Activated T-cell treated with anti-CD3 and anti-CD28 coated beads, Interleukin-2, amount 50 U/mL, for 4 hours (primary cell): ENCODE data around the gene CACNA1C. TPM values are rescaled to one million over a fixed set of nuclear protein-coding genes. Genes with fewer than 3 reads are reported as not detected.

ENCODE experiments used
- ATAC-seq, 2 donors: fragments of 200-7000 bp; cut with Tn5 transposase; one replicate each; pipeline ENCODE4 v1.10.0; 2021
- DNase-seq: peaks from one replicate; pipeline ENCODE4 v3.0.0-alpha.2; 2020
- H3K27me3 Mint-ChIP-seq: one replicate; pipeline ENCODE4 v1.8.0; 2021; ENCODE audit warnings: low read depth, mixed read lengths
- H3K36me3 Mint-ChIP-seq: one replicate; pipeline ENCODE4 v1.8.0; 2022; ENCODE audit warnings: mixed read lengths; ENCODE audit not compliant: insufficient read depth
- H3K4me1 Mint-ChIP-seq: one replicate; pipeline ENCODE4 v1.8.0; 2021; ENCODE audit warnings: low read depth, mixed read lengths
- H3K4me3 Mint-ChIP-seq: one replicate; pipeline ENCODE4 v1.8.0; 2021; ENCODE audit warnings: mild to moderate bottlenecking, moderate library complexity, mixed read lengths
- H3K9me3 Mint-ChIP-seq: one replicate; pipeline ENCODE4 v1.8.0; 2021; ENCODE audit warnings: mixed read lengths
- total RNA-seq, 3 donors: library from RNA; stranded (reverse); gene quantifications; one replicate each; pipeline ENCODE4 v1.2.1, GENCODE V29; 2021

The CACNA1C gene
- total RNA-seq, 3 donors from 2014 or later = 0.03 to 0.08 (median 0.03) TPM

DNA sequence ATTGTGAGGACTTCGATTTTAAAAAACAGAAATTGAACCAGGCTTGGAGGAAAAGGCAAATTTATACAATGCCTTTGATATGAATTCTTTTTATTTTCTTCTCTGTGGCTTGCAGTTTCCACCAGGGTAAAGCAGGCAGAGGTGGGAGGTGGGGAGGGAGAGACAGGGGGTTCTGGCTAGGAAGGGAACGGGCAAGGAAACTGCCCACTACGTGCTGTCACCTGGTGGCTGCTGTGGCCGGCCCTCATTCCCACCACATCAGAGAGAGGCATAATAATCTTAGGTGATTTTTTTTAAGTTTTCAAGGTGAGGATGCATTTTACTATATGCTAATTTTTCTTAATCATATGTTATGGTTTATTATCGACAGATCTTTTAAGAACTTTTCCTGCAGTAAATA, 145.8 kb downstream of the CACNA1C start:
- no peaks in the 10 kb centered on the region for H3K9me3 Mint-ChIP-seq
- no peak overlapping the region for H3K4me3 Mint-ChIP-seq
- H3K27me3 Mint-ChIP-seq = peaks cover 5% of the 10 kb centered on the region
- H3K36me3 Mint-ChIP-seq = no peaks in the 10 kb centered on the region
- DNase-seq (no peak), ATAC-seq (no peak)
- no peaks in the 10 kb centered on the region for H3K4me1 Mint-ChIP-seq

DNA sequence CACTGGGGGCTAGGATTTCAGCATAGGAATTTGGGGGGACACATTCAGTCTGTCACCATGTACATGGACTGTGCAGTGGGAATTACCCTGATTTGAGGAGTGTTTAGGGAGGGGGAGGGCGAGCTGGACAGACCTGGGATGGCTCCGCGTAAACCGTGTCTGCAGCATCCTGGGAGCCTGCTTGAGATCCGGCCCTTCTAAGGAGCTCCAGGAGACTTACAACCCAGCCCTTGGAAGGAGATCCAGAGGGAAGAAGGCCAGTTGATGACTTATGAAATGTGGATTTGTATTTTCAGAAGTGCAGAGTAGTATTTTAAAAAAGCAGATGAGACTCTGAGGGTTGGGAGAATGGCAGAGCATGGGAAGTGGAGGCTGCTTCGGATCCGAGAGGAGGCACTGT, 153.2 kb downstream of the CACNA1C start:
- Mint-ChIP-seq H3K36me3 (no peaks in the 10 kb centered on the region), H3K4me1 (no peaks in the 10 kb centered on the region), H3K9me3 (no peaks in the 10 kb centered on the region), H3K27me3 (peaks cover 14% of the 10 kb centered on the region), H3K4me3 (no peak overlapping the region)
- no peak for DNase-seq
- no peak for ATAC-seq

DNA sequence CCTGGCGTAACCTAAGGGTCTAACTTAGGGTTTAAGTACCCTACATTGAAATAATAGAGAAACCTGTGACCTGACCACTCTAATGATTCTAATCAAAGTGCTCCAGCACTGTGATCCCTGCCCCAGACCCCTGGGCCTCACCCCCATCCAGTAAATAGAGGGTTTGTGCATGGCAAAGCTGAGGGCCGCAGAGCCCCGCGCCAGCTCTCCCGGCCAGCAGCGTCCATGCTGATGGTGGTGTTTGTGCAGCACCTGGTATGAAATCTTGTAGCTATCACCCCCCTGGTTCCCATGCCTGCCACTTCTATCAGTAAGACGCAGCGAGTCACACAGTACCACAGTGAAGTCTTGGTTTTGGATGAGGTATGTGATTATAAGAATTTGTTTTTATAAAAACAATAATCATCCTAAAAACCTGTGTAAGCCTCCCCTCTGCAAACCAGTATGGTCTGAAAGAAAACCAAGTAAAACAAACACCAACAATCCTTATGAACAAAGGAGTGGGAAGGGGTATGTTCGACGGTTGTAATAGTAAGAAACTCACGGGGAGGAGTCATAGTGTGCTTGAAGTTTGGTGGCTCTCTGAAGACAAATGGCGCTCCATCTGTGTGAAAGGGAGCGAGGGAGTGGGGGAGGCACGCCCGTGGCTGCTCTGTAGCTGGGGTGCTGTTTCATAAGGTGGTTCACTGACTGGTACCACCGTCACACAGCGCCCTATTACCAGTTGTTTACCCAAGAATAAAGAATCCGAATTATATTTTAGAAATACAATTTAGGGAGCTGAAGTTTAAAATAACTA, 156.2 kb downstream of the CACNA1C start:
- Mint-ChIP-seq H3K9me3 (no peaks in the 10 kb centered on the region), H3K27me3 (peaks cover 17% of the 10 kb centered on the region), H3K4me1 (no peaks in the 10 kb centered on the region), H3K4me3 (no peak overlapping the region), H3K36me3 (no peaks in the 10 kb centered on the region)
- ATAC-seq (no peak), DNase-seq (no peak)

DNA sequence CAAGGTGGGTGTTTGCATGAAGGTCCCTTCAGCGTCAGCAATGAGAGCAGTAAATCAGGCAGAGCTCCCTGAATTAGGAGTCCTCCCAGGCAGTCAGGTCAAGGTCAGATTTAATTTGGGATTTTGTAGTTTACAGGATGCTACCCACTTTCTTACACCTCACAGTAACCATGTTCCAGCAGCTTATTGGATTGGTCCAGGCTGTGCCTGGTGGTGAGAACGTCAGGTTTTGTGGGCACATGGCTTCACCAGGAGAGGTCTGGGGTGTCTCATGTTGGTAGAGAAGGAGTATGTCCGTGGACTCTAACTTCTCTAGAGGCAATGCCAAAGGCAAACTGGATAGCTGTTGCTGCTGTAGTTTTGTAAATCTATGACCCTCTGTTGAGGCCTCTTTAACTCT, 158.3 kb downstream of the CACNA1C start:
- no peaks in the 10 kb centered on the region for H3K4me1 Mint-ChIP-seq
- H3K4me3 Mint-ChIP-seq = no peak overlapping the region
- peaks cover 13% of the 10 kb centered on the region for H3K27me3 Mint-ChIP-seq
- no peaks in the 10 kb centered on the region for H3K36me3 Mint-ChIP-seq
- no peaks in the 10 kb centered on the region for H3K9me3 Mint-ChIP-seq
- DNase-seq (no peak), ATAC-seq (no peak)

DNA sequence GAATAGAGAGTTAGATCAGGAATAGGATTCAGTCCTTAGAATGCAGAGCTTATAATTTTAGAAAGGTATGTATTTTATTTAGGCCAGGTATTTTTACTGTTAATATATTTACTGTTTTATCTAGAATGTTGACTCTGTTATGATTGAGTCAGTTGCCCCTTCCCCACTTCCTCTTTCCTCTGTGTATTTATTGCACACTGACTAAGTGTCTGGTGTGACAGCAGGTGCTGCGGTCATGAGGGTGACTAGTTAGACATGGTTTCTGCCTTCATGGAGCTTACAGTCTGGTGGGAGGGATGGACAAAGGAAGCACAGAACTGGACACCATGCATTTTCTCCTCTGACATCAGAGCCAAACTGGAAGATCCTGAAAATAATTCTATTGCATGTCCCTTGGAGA, 159.8 kb downstream of the CACNA1C start:
- peaks cover 11% of the 10 kb centered on the region for H3K27me3 Mint-ChIP-seq
- no peaks in the 10 kb centered on the region for H3K36me3 Mint-ChIP-seq
- no peaks in the 10 kb centered on the region for H3K4me1 Mint-ChIP-seq
- H3K9me3 Mint-ChIP-seq = no peaks in the 10 kb centered on the region
- ATAC-seq (no peak), DNase-seq (no peak)
- H3K4me3 Mint-ChIP-seq = no peak overlapping the region

DNA sequence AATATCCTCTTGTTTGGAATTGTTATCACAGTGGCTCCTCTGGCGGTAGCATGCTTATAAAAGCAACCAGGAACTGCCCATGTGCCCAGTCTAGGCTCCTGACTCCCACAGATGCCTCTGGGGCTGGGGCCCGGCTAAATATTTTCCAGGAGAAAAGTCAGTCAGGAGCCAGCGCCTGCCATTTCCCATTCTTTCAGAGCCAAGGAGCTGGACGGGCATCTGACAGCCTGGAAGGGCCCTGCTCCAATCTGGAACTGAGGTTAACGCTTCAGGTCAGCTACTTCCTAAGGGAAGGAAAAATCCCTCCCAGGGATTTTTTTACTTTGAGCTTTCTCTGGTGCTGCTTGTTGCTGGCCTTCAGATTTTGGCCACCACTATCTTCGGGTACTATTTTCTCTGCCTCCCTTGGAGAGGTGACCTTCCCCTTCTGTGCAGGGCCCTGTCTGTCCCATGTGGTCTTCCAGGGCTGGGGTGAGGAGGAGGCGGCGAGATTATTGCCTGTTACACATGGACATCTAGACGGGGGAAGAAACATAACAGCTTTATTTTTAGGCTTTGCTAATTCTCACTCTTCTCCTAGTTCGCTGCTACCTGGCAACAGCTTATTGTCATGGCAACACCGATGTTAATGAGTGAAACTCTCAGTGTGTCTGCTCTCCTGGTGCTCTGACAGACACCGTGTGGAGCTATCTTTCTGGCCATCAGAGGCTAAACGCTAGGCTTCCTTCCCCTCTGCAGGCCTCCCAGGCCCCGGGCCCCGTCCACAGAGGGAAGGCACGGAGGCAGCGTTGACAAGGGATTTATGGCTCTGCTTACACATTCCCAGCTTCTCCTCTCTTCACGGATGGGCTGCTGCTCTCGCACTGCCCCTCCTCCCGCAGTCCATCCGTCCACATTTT, 160.4 kb downstream of the CACNA1C start:
- Mint-ChIP-seq H3K27me3 (peaks cover 11% of the 10 kb centered on the region), H3K36me3 (no peaks in the 10 kb centered on the region), H3K9me3 (no peaks in the 10 kb centered on the region), H3K4me1 (no peaks in the 10 kb centered on the region), H3K4me3 (no peak overlapping the region)
- no peak for DNase-seq
- ATAC-seq = no peak

DNA sequence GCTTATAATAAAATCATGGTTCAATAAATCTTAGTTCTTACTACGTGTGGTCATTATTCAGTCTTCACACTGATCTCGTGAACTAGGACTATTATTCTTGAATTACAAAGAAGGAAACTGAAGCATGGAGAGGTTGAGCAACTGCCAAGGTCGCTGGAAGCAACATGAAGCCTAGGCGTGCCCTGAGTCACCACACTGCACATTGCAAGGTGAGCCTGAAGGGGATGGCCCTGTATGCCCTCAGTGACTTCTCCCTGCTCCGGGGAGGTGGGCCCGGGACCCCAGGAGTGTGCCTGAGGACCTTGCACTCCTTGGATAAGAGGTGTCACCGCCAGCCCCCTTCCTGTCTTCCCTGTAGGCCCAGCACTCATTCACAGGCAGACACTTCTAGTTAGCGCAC, 161.6 kb downstream of the CACNA1C start:
- no peak for ATAC-seq
- H3K4me3 Mint-ChIP-seq = no peak overlapping the region
- no peaks in the 10 kb centered on the region for H3K4me1 Mint-ChIP-seq

DNA sequence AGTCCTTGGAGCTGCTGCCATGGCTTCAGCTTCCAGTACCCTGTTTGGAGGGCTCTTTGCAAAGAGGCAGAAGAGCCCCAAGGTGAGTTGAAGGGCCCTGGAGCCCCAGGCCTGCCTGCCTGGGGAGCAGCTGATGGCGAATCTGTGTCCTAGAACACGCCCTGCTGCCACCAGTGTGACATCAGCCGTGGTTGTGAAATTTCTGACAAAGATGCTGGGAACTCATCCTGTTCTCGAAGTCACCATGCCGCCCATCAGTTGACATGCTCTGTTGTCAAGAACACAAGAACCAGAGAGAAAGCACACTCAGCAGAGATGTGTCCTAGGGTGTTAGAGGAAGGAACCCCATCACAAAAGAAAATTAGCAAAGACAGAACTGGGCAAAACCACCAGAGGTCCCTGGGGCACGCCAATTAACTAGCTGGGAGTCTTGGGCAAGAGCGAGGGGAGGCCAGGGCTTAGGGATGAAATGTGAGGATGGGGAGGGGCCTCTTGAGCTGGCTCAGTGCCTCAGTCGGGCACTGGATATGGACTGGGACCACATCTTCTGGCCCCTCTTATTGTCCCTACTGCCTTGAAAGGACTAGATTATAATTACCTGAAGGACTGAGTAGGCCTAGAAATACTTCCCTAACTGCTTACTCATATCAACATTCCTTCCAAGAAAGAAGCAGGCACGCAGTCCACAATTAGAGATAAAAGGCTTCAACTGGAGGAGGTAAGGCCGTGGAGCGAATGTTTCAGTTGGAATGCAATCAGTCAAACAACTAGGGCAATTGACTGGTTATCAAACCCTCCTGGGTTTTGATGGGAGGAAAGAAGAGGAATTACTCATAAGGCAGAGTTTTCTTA, 163.1 kb downstream of the CACNA1C start:
- peaks cover 11% of the 10 kb centered on the region for H3K27me3 Mint-ChIP-seq
- H3K4me3 Mint-ChIP-seq = no peak overlapping the region
- ATAC-seq = no peak
- DNase-seq = no peak
- H3K9me3 Mint-ChIP-seq = no peaks in the 10 kb centered on the region
- no peaks in the 10 kb centered on the region for H3K4me1 Mint-ChIP-seq
- no peaks in the 10 kb centered on the region for H3K36me3 Mint-ChIP-seq

More for the DNA sequence above, 161.6 kb downstream of the CACNA1C start:
- DNase-seq = no peak
- Mint-ChIP-seq H3K9me3 (no peaks in the 10 kb centered on the region), H3K36me3 (no peaks in the 10 kb centered on the region), H3K27me3 (peaks cover 11% of the 10 kb centered on the region)

DNA sequence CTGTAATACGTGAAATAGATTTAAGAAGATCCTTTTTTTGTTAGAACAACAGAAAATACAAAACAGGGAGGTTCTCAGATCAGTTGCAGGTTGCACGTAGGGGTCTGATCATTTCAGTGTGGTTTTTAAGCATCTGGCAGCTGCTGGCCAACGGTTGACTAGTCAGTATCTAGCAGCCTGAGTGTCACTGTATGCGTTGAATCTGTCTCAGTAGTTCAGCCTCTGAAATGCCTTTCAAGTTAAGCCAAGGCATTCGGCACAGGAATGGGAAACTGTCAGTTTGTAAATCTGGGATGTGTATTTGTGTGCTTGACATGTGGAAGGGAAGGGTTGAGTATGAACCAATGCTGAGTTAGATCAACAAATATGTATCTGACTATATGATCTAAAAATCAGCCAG, 165.9 kb downstream of the CACNA1C start:
- DNase-seq (no peak), ATAC-seq (no peak)
- H3K4me1 Mint-ChIP-seq = no peaks in the 10 kb centered on the region
- no peaks in the 10 kb centered on the region for H3K9me3 Mint-ChIP-seq
- H3K4me3 Mint-ChIP-seq = no peak overlapping the region
- H3K27me3 Mint-ChIP-seq = peaks cover 9% of the 10 kb centered on the region
- no peaks in the 10 kb centered on the region for H3K36me3 Mint-ChIP-seq

DNA sequence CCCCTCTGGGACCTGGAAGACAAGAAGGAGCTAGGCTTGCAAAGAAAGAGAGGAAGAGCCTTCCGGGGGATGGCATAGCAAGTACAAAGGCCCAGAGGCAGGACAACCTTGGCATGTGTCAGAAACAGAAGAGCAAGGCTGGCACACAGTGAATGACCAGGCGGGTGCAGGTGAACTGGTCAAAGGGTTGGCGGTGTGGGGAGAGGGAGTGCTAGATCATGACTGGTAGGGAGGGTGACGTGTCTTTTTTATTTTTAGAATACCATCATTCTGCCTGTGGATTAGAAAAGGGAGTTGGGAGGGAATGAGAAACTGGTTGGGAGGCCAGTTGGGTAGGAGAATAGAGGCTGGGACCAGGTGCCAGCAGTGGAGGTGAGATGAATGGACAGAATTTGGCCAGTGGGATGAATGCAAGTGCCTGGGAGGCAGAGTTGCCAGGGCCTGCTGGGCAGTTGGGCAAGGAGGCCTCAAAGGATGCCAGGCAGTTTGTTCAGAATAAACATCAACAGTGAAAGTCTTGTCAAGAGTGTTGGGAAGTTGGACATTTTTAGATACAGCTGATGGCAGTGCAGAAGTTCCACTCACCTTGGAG, 168.3 kb downstream of the CACNA1C start:
- Mint-ChIP-seq H3K36me3 (no peaks in the 10 kb centered on the region), H3K27me3 (peaks cover 3% of the 10 kb centered on the region), H3K9me3 (no peaks in the 10 kb centered on the region), H3K4me1 (no peaks in the 10 kb centered on the region), H3K4me3 (no peak overlapping the region)
- no peak for ATAC-seq
- DNase-seq = no peak

DNA sequence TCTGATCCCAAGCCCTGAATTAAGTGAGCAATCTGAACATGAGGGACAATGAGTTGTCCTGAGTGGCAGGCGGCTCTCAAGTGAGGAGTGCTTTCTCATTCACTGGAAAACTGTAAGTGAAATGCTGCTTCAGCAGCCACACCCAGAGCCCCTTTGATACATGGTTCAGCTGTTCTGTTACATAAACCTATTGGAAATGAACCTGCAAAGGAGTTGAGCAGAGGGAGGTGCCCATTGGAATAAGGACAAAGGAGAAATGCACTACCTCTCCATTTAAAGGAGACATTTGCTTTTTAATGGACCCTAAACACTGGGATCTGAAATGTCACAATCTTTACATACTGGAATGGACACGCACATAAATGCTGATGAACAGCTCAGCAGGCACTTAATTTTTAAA, 169.9 kb downstream of the CACNA1C start:
- DNase-seq = no peak
- Mint-ChIP-seq H3K9me3 (no peaks in the 10 kb centered on the region), H3K27me3 (peaks cover 4% of the 10 kb centered on the region), H3K36me3 (no peaks in the 10 kb centered on the region), H3K4me1 (no peaks in the 10 kb centered on the region), H3K4me3 (no peak overlapping the region)
- ATAC-seq = no peak

DNA sequence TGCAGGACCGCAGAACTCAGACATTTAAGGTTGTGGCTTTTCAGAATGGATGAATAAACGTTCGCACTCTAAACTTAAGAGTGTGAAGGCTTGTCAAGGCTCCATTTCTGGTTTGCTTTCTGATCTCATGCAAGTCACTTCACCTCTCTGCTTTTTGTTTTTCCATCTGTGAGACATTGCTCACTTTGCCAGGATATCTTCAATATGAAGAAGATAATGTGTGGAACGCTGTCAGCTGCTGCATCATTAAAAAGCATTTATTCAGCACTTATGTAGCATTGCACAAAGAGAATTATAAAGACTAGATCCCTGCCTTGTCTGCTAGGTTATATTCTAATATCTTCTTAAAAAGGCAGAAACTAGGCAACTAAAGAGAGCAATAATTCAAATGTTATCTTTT, 172.2 kb downstream of the CACNA1C start:
- H3K9me3 Mint-ChIP-seq = no peaks in the 10 kb centered on the region
- no peak for ATAC-seq
- H3K4me3 Mint-ChIP-seq = no peak overlapping the region
- DNase-seq = no peak
- H3K4me1 Mint-ChIP-seq = no peaks in the 10 kb centered on the region
- H3K36me3 Mint-ChIP-seq = no peaks in the 10 kb centered on the region
- H3K27me3 Mint-ChIP-seq = peaks cover 19% of the 10 kb centered on the region

DNA sequence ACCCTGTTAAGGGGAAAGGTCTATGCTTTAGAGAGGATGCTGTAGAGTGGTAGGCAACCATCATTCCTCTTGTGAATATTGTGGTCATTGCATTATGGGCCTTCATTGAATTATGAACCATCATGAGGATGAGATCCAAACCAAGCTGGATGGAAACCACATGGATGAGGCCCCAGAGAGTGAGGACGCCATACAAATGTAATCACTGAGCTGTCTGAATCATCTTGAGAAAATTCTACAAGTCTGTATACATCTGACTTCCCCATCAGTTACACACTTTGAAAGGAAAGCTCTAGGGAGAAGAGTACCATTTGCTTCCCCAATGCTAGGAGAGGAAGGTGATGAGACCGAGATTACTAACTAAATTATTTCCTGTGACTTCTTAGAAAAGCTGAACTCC, 172.9 kb downstream of the CACNA1C start:
- no peaks in the 10 kb centered on the region for H3K36me3 Mint-ChIP-seq
- peaks cover 19% of the 10 kb centered on the region for H3K27me3 Mint-ChIP-seq
- H3K9me3 Mint-ChIP-seq = no peaks in the 10 kb centered on the region
- no peak overlapping the region for H3K4me3 Mint-ChIP-seq
- H3K4me1 Mint-ChIP-seq = no peaks in the 10 kb centered on the region
- ATAC-seq (no peak), DNase-seq (no peak)

DNA sequence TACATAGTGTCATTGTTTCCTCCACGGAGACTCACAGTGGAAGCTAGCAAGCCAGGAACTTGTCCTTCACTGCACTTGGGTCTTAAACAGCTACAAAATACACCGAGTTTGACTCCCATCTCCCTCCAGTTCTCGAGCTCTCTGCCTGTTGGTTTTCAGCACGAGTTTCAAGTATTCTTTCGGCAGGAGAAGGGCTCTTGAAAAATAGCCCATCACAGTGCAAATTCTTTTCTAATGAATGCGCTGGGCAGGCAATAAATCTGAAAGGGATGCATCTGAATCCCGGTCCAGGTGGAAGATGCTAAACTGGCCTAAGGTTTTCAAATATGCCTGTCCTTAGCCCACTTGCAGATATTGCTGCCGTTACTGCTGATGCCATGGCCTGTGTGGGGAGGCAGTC, 173.9 kb downstream of the CACNA1C start:
- Mint-ChIP-seq H3K4me3 (no peak overlapping the region), H3K27me3 (peaks cover 19% of the 10 kb centered on the region), H3K9me3 (no peaks in the 10 kb centered on the region), H3K36me3 (no peaks in the 10 kb centered on the region), H3K4me1 (no peaks in the 10 kb centered on the region)
- DNase-seq = no peak
- ATAC-seq = no peak
